Loucy (cell line): ENCODE data around the gene ADGRL3.

Experiments
- EZH2phosphoT487 ChIP-seq: fragments of 200-600 bp; IDR thresholded peaks from 2 replicates; pipeline ENCODE4 v1.6.1; 2018; ENCODE audit warnings: antibody characterized with exemption, mild to moderate bottlenecking, moderate library complexity, borderline replicate concordance
- TF ChIP-seq, protein P1 (sequence below): fragments of 200-600 bp; sonication (generic); conservative IDR thresholded peaks from 2 replicates; pipeline ENCODE4 v1.5.1; 2014; ENCODE audit warnings: mild to moderate bottlenecking, antibody characterized with exemption, low read length

DNA sequence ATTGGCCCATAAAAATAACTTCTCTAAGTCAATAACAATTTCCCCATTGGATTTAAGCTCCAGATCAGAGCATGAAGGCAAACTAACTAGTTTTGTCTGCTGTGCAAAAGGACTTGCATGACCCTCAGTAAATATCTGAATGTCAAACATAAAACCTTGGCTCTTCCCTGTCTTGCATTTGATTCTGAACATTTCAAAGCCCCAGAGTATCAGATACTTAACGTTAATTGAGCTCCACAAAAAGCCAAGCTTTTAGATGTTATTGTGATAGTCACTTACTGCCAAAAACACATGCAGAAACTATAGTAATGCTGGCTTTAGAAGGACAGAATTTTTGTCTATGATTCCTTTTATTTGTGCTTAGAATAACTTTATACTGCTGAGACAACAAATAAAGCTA, 664.2 kb downstream of the ADGRL3 start:
- TF ChIP-seq, protein P1, sequence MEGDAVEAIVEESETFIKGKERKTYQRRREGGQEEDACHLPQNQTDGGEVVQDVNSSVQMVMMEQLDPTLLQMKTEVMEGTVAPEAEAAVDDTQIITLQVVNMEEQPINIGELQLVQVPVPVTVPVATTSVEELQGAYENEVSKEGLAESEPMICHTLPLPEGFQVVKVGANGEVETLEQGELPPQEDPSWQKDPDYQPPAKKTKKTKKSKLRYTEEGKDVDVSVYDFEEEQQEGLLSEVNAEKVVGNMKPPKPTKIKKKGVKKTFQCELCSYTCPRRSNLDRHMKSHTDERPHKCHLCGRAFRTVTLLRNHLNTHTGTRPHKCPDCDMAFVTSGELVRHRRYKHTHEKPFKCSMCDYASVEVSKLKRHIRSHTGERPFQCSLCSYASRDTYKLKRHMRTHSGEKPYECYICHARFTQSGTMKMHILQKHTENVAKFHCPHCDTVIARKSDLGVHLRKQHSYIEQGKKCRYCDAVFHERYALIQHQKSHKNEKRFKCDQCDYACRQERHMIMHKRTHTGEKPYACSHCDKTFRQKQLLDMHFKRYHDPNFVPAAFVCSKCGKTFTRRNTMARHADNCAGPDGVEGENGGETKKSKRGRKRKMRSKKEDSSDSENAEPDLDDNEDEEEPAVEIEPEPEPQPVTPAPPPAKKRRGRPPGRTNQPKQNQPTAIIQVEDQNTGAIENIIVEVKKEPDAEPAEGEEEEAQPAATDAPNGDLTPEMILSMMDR: no peak
- TF ChIP-seq EZH2phosphoT487: no peak
